Measurements from ENCODE around the gene GPR35. TPM values are rescaled to one million over a fixed set of nuclear protein-coding genes. Genes with fewer than 3 reads are reported as not detected.
"Not testable (repeated sequence)": the region's sequence is repeated elsewhere in the genome, so short reads cannot be mapped to it uniquely, and the experiment has no call there.

Gene GPR35
- total RNA-seq, 1 donor from 2014 or later: 1.5 TPM

- no peaks in the 10 kb centered on the region for H3K36me3 Mint-ChIP-seq (ENCODE audit: unreplicated experiment)
Measured at GRCh38 chr2:240672701-240673190, 47.5 kb downstream of the GPR35 start.

GRCh38 chr2:240674461-240675184, 49.3 kb downstream of the GPR35 start:
- not testable (repeated sequence) for H3K9me3 Mint-ChIP-seq (ENCODE audit: unreplicated experiment); DNase-seq; H3K27me3 Mint-ChIP-seq (ENCODE audit: unreplicated experiment); H3K36me3 Mint-ChIP-seq (ENCODE audit: unreplicated experiment); H3K27ac Mint-ChIP-seq (ENCODE audit: unreplicated experiment); H3K4me3 Mint-ChIP-seq (ENCODE audit: unreplicated experiment); H3K4me1 Mint-ChIP-seq (ENCODE audit: low read depth, unreplicated experiment)

More at GRCh38 chr2:240672701-240673190, 47.5 kb downstream of the GPR35 start:
- Mint-ChIP-seq H3K4me3 (ENCODE audit: unreplicated experiment) (no peak overlapping the region), H3K4me1 (ENCODE audit: low read depth, unreplicated experiment) (no peaks in the 10 kb centered on the region), H3K27ac (ENCODE audit: unreplicated experiment) (no peak overlapping the region), H3K9me3 (ENCODE audit: unreplicated experiment) (no peaks in the 10 kb centered on the region), H3K27me3 (ENCODE audit: unreplicated experiment) (peaks cover 9% of the 10 kb centered on the region)
- no peak for TF ChIP-seq CTCF (IDR thresholded peaks at IDR 0.05; ENCODE audit: partially characterized antibody, unreplicated experiment)
- no peak for DNase-seq

GRCh38 chr2:240675345-240675744, 50.1 kb downstream of the GPR35 start:
- H3K9me3 Mint-ChIP-seq (ENCODE audit: unreplicated experiment); H3K4me3 Mint-ChIP-seq (ENCODE audit: unreplicated experiment); H3K27ac Mint-ChIP-seq (ENCODE audit: unreplicated experiment); H3K4me1 Mint-ChIP-seq (ENCODE audit: low read depth, unreplicated experiment); H3K36me3 Mint-ChIP-seq (ENCODE audit: unreplicated experiment); H3K27me3 Mint-ChIP-seq (ENCODE audit: unreplicated experiment); DNase-seq: not testable (repeated sequence)

- H3K36me3 Mint-ChIP-seq (ENCODE audit: unreplicated experiment); H3K4me3 Mint-ChIP-seq (ENCODE audit: unreplicated experiment); DNase-seq; H3K9me3 Mint-ChIP-seq (ENCODE audit: unreplicated experiment); H3K4me1 Mint-ChIP-seq (ENCODE audit: low read depth, unreplicated experiment); H3K27me3 Mint-ChIP-seq (ENCODE audit: unreplicated experiment); H3K27ac Mint-ChIP-seq (ENCODE audit: unreplicated experiment): not testable (repeated sequence)
Measured at GRCh38 chr2:240678043-240678442, 52.8 kb downstream of the GPR35 start.

GRCh38 chr2:240678909-240679308, 53.6 kb downstream of the GPR35 start:
- H3K36me3 Mint-ChIP-seq (ENCODE audit: unreplicated experiment); H3K4me1 Mint-ChIP-seq (ENCODE audit: low read depth, unreplicated experiment); H3K27me3 Mint-ChIP-seq (ENCODE audit: unreplicated experiment); DNase-seq; H3K4me3 Mint-ChIP-seq (ENCODE audit: unreplicated experiment); H3K27ac Mint-ChIP-seq (ENCODE audit: unreplicated experiment); H3K9me3 Mint-ChIP-seq (ENCODE audit: unreplicated experiment): not testable (repeated sequence)

GRCh38 chr2:240680185-240680584, 54.9 kb downstream of the GPR35 start:
- not testable (repeated sequence) for DNase-seq; H3K36me3 Mint-ChIP-seq (ENCODE audit: unreplicated experiment); H3K27ac Mint-ChIP-seq (ENCODE audit: unreplicated experiment); H3K9me3 Mint-ChIP-seq (ENCODE audit: unreplicated experiment); H3K27me3 Mint-ChIP-seq (ENCODE audit: unreplicated experiment); H3K4me1 Mint-ChIP-seq (ENCODE audit: low read depth, unreplicated experiment); H3K4me3 Mint-ChIP-seq (ENCODE audit: unreplicated experiment)

Other genes with a start within 250 kb of the GPR35 start
- gene GPC1, start 189.8 kb upstream of the GPR35 start, total RNA-seq (ENCODE audit: unreplicated experiment): 155 TPM
- gene ANKMY1, start 67.5 kb upstream of the GPR35 start, total RNA-seq (ENCODE audit: unreplicated experiment): 9.0 TPM
- gene DUSP28, start 65.1 kb upstream of the GPR35 start, total RNA-seq (ENCODE audit: unreplicated experiment): 2.8 TPM
- gene RNPEPL1, start 57.0 kb upstream of the GPR35 start, total RNA-seq (ENCODE audit: unreplicated experiment): 20.9 TPM
- 67.1 TPM for gene CAPN10, start 38.7 kb upstream of the GPR35 start, total RNA-seq (ENCODE audit: unreplicated experiment)
- not detected for gene AQP12B, start 57.4 kb downstream of the GPR35 start, total RNA-seq (ENCODE audit: unreplicated experiment)
- not detected for gene AQP12A, start 66.4 kb downstream of the GPR35 start, total RNA-seq (ENCODE audit: unreplicated experiment)
- gene KIF1A, start 194.7 kb downstream of the GPR35 start, total RNA-seq (ENCODE audit: unreplicated experiment): 439 TPM
- not detected for gene AGXT, start 243.3 kb downstream of the GPR35 start, total RNA-seq (ENCODE audit: unreplicated experiment)